Measurements from ENCODE around the gene RPL22L1. TPM values are rescaled to one million over a fixed set of nuclear protein-coding genes. Genes with fewer than 3 reads are reported as not detected.

Gene RPL22L1
- total RNA-seq, 4 donors from 2014 or later, result 27.5 to 65.2 (median 29.0) TPM

GRCh38 chr3:170868577-170869238, 1.3 kb downstream of the RPL22L1 start:
- Histone ChIP-seq H3K4me1 (peaks cover 0 to 23% (median 9%) of the 10 kb centered on the region in 4 donors), H3K27me3 (no peaks in the 10 kb centered on the region), H3K4me3 (peak overlapping the region; percentile 53 to 71 (median 68)), H3K36me3 (peaks cover 0 to 29% (median 0%) of the 10 kb centered on the region in 3 donors), H3K9me3 (no peaks in the 10 kb centered on the region), H3K27ac (peak overlapping the region in 3 of 4 donors; percentile 78 to 87 (median 87))
- TF ChIP-seq POLR2A (IDR thresholded peaks at IDR 0.05), result no peak
- no peak for TF ChIP-seq CTCF (IDR thresholded peaks at IDR 0.05)
- DNase-seq, result no peak

GRCh38 chr3:170867143-170867937, 2.7 kb downstream of the RPL22L1 start:
- Histone ChIP-seq H3K27ac (peak overlapping the region in 1 of 4 donors; percentile 26), H3K4me1 (peaks cover 0 to 23% (median 9%) of the 10 kb centered on the region in 4 donors), H3K9me3 (no peaks in the 10 kb centered on the region), H3K4me3 (peak overlapping the region in 1 of 4 donors; percentile 7), H3K27me3 (no peaks in the 10 kb centered on the region), H3K36me3 (peaks cover 0 to 29% (median 0%) of the 10 kb centered on the region in 3 donors)
- TF ChIP-seq CTCF (IDR thresholded peaks at IDR 0.05) (no peak), POLR2A (IDR thresholded peaks at IDR 0.05) (no peak)
- DNase-seq, result no peak

GRCh38 chr3:170866499-170866898, 3.5 kb downstream of the RPL22L1 start:
- no peak for TF ChIP-seq POLR2A (IDR thresholded peaks at IDR 0.05)
- no peak overlapping the region for H3K4me3 ChIP-seq
- H3K36me3 ChIP-seq, result peaks cover 0 to 29% (median 0%) of the 10 kb centered on the region in 3 donors
- peaks cover 0 to 23% (median 9%) of the 10 kb centered on the region in 4 donors for H3K4me1 ChIP-seq
- no peak overlapping the region for H3K27ac ChIP-seq
- DNase-seq, result no peak
- no peaks in the 10 kb centered on the region for H3K27me3 ChIP-seq
- no peaks in the 10 kb centered on the region for H3K9me3 ChIP-seq

GRCh38 chr3:170865209-170866094, 4.5 kb downstream of the RPL22L1 start:
- H3K4me1 ChIP-seq, result peaks cover 0 to 23% (median 9%) of the 10 kb centered on the region in 4 donors
- TF ChIP-seq POLR2A (IDR thresholded peaks at IDR 0.05) (no peak), CTCF (IDR thresholded peaks at IDR 0.05) (no peak)
- no peaks in the 10 kb centered on the region for H3K27me3 ChIP-seq
- no peak for DNase-seq
- no peaks in the 10 kb centered on the region for H3K9me3 ChIP-seq
- H3K4me3 ChIP-seq, result no peak overlapping the region
- no peak overlapping the region for H3K27ac ChIP-seq
- H3K36me3 ChIP-seq, result peaks cover 0 to 29% (median 0%) of the 10 kb centered on the region in 3 donors

GRCh38 chr3:170864525-170865208, 5.3 kb downstream of the RPL22L1 start:
- TF ChIP-seq CTCF (IDR thresholded peaks at IDR 0.05) (no peak), POLR2A (IDR thresholded peaks at IDR 0.05) (no peak)
- Histone ChIP-seq H3K4me1 (peaks cover 0 to 23% (median 9%) of the 10 kb centered on the region in 4 donors), H3K27ac (no peak overlapping the region), H3K36me3 (peaks cover 0 to 29% (median 0%) of the 10 kb centered on the region in 3 donors), H3K4me3 (no peak overlapping the region), H3K9me3 (no peaks in the 10 kb centered on the region), H3K27me3 (no peaks in the 10 kb centered on the region)
- no peak for DNase-seq

Measured in Peyer's patch (tissue), 4 donors.